SH-SY5Y (cell line): ENCODE results near the gene S100A9.

Experiments
- GATA2 ChIP-seq: IDR thresholded peaks from 2 replicates; pipeline ENCODE4 v1.6.1; 2011; ENCODE audit warnings: mild to moderate bottlenecking, low read depth, low read length
- GATA3 ChIP-seq: IDR thresholded peaks from 2 replicates; pipeline ENCODE4 v1.6.1; 2011; ENCODE audit warnings: low read depth, mild to moderate bottlenecking, low read length, moderate library complexity

- TF ChIP-seq GATA3 (no peak), GATA2 (no peak)
These were observed 49.1 kb upstream of the S100A9 start for GRCh38 chr1:153308540-153308939.
